A673 (cell line): ENCODE results near the gene PLTP.

ENCODE experiments used
- EZH2 ChIP-seq: fragments of 200-600 bp; sonication (generic); IDR thresholded peaks from 2 replicates; pipeline ENCODE4 v1.6.1; 2017; ENCODE audit warnings: borderline replicate concordance, low read depth, mild to moderate bottlenecking, mixed read lengths, antibody characterized with exemption, low read length; ENCODE audit not compliant: poor library complexity, severe bottlenecking
- TF ChIP-seq, protein P1 (sequence below): fragments of 300-800, 200-600 bp; sonication (generic); conservative IDR thresholded peaks from 2 replicates; pipeline ENCODE4 v1.5.1; 2017; ENCODE audit warnings: low read depth, mild to moderate bottlenecking, antibody characterized with exemption, low read length, moderate library complexity, mixed read lengths

DNA sequence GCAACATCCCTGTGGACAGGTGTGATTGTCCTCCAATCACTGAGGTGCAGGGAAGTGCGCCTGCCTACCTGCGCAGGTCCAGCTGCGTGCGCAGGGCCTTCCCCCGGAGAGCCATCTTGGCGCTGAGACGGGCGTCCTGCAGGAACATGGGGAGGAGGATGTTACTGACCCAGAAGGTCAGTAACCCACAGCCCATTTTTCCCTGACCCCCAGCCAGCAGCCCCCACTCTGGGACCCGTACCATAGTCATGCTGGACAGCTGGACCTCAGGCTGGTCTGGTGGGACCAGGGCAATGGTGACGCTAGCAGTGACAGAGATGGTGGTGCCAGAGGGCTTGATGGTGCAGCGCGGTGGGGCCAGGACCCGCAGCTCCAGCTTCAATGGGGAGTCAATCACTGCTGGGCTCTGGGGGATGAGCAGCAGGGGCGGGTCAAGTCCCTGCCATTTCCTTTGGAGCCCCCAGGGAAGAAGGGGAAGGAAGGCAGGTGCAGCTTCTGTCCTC, 9.7 kb downstream of the PLTP start:
- TF ChIP-seq, protein P1, sequence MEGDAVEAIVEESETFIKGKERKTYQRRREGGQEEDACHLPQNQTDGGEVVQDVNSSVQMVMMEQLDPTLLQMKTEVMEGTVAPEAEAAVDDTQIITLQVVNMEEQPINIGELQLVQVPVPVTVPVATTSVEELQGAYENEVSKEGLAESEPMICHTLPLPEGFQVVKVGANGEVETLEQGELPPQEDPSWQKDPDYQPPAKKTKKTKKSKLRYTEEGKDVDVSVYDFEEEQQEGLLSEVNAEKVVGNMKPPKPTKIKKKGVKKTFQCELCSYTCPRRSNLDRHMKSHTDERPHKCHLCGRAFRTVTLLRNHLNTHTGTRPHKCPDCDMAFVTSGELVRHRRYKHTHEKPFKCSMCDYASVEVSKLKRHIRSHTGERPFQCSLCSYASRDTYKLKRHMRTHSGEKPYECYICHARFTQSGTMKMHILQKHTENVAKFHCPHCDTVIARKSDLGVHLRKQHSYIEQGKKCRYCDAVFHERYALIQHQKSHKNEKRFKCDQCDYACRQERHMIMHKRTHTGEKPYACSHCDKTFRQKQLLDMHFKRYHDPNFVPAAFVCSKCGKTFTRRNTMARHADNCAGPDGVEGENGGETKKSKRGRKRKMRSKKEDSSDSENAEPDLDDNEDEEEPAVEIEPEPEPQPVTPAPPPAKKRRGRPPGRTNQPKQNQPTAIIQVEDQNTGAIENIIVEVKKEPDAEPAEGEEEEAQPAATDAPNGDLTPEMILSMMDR = no peak
- TF ChIP-seq EZH2 = no peak
